GM12891 (cell line): ENCODE measurements around the gene CNOT2.

ENCODE experiments used
- PAX5 ChIP-seq: IDR thresholded peaks from 2 replicates; pipeline ENCODE4 v1.6.1; 2011; ENCODE audit warnings: low read length, moderate library complexity, mild to moderate bottlenecking; ENCODE audit not compliant: insufficient read depth, severe bottlenecking
- POLR2AphosphoS5 ChIP-seq: IDR thresholded peaks from 2 replicates; pipeline ENCODE4 v1.6.1; 2011; ENCODE audit warnings: low read depth, low read length, control low read depth

- no peak for TF ChIP-seq POLR2AphosphoS5
- TF ChIP-seq PAX5: no peak
These were observed 11.0 kb downstream of the CNOT2 start for GRCh38 chr12:70254225-70254624.
